K562 (cell line): ENCODE measurements around the gene PIGV. TPM values are rescaled to one million over a fixed set of nuclear protein-coding genes. Genes with fewer than 3 reads are reported as not detected.

Experiments used
- ATAC-seq: fragments of 200-7000 bp; cut with Tn5 transposase; 3 replicates; pipeline ENCODE4 v1.9.1; 2020; ENCODE audit warnings: moderate library complexity
- BruUV-seq: library from RNA; stranded (reverse); fragments of 400-500 nt; replicated peaks from 2 replicates; lab custom pipeline; 2021; lab: Mats Ljungman, UMichigan
- CTCF ChIA-PET: fragments of 300-600 bp; formaldehyde crosslinking; extraction: SDS; loops from one replicate; lab custom pipeline; 2021; ENCODE audit warnings: low intra/inter-chr PET ratio; lab: Yijun Ruan, JAX
- POLR2A ChIA-PET: fragments of 300-600, 350-650 bp; sonication (Branson Sonifier 250); formaldehyde crosslinking; extraction: SDS; loops from one replicate; lab custom pipeline; 2021; ENCODE audit warnings: antibody characterized with exemption, inconsistent platforms; lab: Yijun Ruan, JAX
- DNase-seq, 4 experiments: peaks; one replicate each; pipeline versions ENCODE4 v3.0.0 to v3.0.0-alpha.2; 2011 to 2018; ENCODE audit warnings: low spot score in 3 of 4, mixed read lengths in 3 of 4; ENCODE audit errors: extremely low read depth in 1 of 4
- FAIRE-seq: peaks from 2 replicates; lab custom pipeline; 2011; peaks lifted over from hg19 to GRCh38; lab: Jason Lieb, UNC
- H2AFZ ChIP-seq: 2 replicates; pipeline ENCODE4 v1.6.0; 2011; ENCODE audit warnings: low read depth, low read length, control low read depth, inconsistent platforms
- H3K27ac ChIP-seq: fragments of 200-600 bp; 3 replicates; pipeline ENCODE4 v1.8.0; 2011; ENCODE audit warnings: low read depth, mild to moderate bottlenecking, control low read depth, inconsistent platforms, low read length, moderate library complexity, mixed read lengths; ENCODE audit errors: extremely low read depth
- H3K27me3 ChIP-seq, 2 experiments: fragments of 300-600 bp in 1 of 2; 2 replicates in 1 of 2; 3 replicates in 1 of 2; pipeline versions ENCODE4 v1.6.0 to v1.8.0; 2011; ENCODE audit warnings: inconsistent platforms in 2 of 2, low read length in 2 of 2, mild to moderate bottlenecking in 1 of 2, mixed read lengths in 1 of 2, moderate library complexity in 1 of 2; ENCODE audit not compliant: control insufficient read depth in 2 of 2, insufficient read depth in 2 of 2
- H3K36me3 ChIP-seq: fragments of 300-600 bp; 3 replicates; pipeline ENCODE4 v1.8.0; 2011; ENCODE audit warnings: mild to moderate bottlenecking, low read length, inconsistent platforms; ENCODE audit not compliant: control insufficient read depth, insufficient read depth
- H3K4me1 ChIP-seq, 2 experiments: fragments of 200-600 bp in 1 of 2; replicated peaks in 1 of 2; 2 replicates in 1 of 2; 3 replicates in 1 of 2; pipeline versions ENCODE4 v1.5.1 to v1.8.0; 2011; ENCODE audit warnings: inconsistent platforms in 2 of 2, low read length in 2 of 2, mild to moderate bottlenecking in 1 of 2, mixed read lengths in 1 of 2, moderate library complexity in 1 of 2; ENCODE audit not compliant: control insufficient read depth in 2 of 2, insufficient read depth in 2 of 2
- H3K4me2 ChIP-seq: 2 replicates; pipeline ENCODE4 v1.6.1; 2011; ENCODE audit warnings: low read length, control low read depth, inconsistent platforms, mixed read lengths; ENCODE audit not compliant: insufficient read depth
- H3K4me3 ChIP-seq: fragments of 200-600 bp; sonication (generic), shearing (Covaris generic); 2 replicates; pipeline ENCODE4 v1.5.1; 2016; ENCODE audit warnings: control low read depth, inconsistent platforms
- H3K79me2 ChIP-seq: fragments of 200-600 bp; 3 replicates; pipeline ENCODE4 v1.8.0; 2011; ENCODE audit warnings: low read length, inconsistent platforms; ENCODE audit not compliant: control insufficient read depth, insufficient read depth
- H3K9ac ChIP-seq, 2 experiments: 2 replicates each; pipeline versions ENCODE4 v1.6.0 to v1.6.1; 2011; ENCODE audit warnings: low read depth in 2 of 2, low read length in 2 of 2, control low read depth in 1 of 2, inconsistent platforms in 1 of 2, mild to moderate bottlenecking in 1 of 2, mixed read lengths in 1 of 2; ENCODE audit not compliant: insufficient read depth in 1 of 2
- H3K9me1 ChIP-seq: one replicate; pipeline ENCODE4 v1.6.0; 2011; ENCODE audit warnings: inconsistent platforms, mild to moderate bottlenecking, low read length, moderate library complexity; ENCODE audit not compliant: control insufficient read depth, insufficient read depth
- H3K9me3 ChIP-seq: replicated peaks from 2 replicates; pipeline ENCODE4 v1.5.1; 2011; ENCODE audit warnings: low read depth, low read length, inconsistent platforms; ENCODE audit not compliant: control insufficient read depth, insufficient read depth
- H4K20me1 ChIP-seq: replicated peaks from 2 replicates; pipeline ENCODE4 v1.6.1; 2011; ENCODE audit warnings: low read length, inconsistent platforms, mixed read lengths; ENCODE audit not compliant: control insufficient read depth, insufficient read depth
- ARID4B ChIP-seq: sonication (generic); formaldehyde crosslinking; IDR thresholded peaks from 2 replicates; pipeline ENCODE4 v1.8.0; 2022; ENCODE audit warnings: mild to moderate bottlenecking, missing genetic modification reagents
- DIDO1 ChIP-seq: fragments of 450-650 bp; IDR thresholded peaks from 2 replicates; pipeline ENCODE4 v1.6.1; 2016; ENCODE audit warnings: low read depth, missing biosample characterization, missing genetic modification characterization
- ETV5 ChIP-seq: sonication (generic); formaldehyde crosslinking; IDR thresholded peaks from 2 replicates; pipeline ENCODE4 v1.4.0; 2020; ENCODE audit warnings: low read depth, mild to moderate bottlenecking, missing genetic modification reagents
- HMG20A ChIP-seq: fragments of 450-650 bp; formaldehyde crosslinking; conservative IDR thresholded peaks from 2 replicates; pipeline ENCODE4 v1.4.0; 2020; ENCODE audit warnings: mild to moderate bottlenecking, mixed read lengths
- MAFF ChIP-seq: IDR thresholded peaks from 2 replicates; pipeline ENCODE4 v1.6.1; 2012; ENCODE audit warnings: low read length, improper control_type of control experiment
- NCOA2 ChIP-seq, 2 experiments: fragments of 450-650 bp; IDR thresholded peaks; 2 replicates each; pipeline ENCODE4 v1.6.1; 2018; ENCODE audit warnings: mild to moderate bottlenecking in 2 of 2, moderate library complexity in 1 of 2; ENCODE audit not compliant: partially characterized antibody in 2 of 2
- NCOR1 ChIP-seq: fragments of 450-650 bp; IDR thresholded peaks from 2 replicates; pipeline ENCODE4 v1.6.1; 2016; ENCODE audit warnings: mild to moderate bottlenecking, moderate library complexity
- POLR2G ChIP-seq: fragments of 200-400 bp; formaldehyde crosslinking; IDR thresholded peaks from 2 replicates; pipeline ENCODE4 v1.6.1; 2017; ENCODE audit warnings: low read depth, mild to moderate bottlenecking, antibody characterized with exemption, low read length, moderate library complexity
- POLR2H ChIP-seq: IDR thresholded peaks from 2 replicates; pipeline ENCODE4 v1.6.1; 2016; ENCODE audit warnings: missing genetic modification characterization, low read depth, mild to moderate bottlenecking, control low read depth, missing compliant biosample characterization, moderate library complexity
- SETDB1 ChIP-seq: IDR thresholded peaks from one replicate; pipeline ENCODE4 v1.6.1; 2012; ENCODE audit warnings: low read length, control low read depth, inconsistent platforms
- SMARCA4 ChIP-seq: fragments of 450-650 bp; IDR thresholded peaks from 2 replicates; pipeline ENCODE4 v1.6.1; 2016
- TCF15 ChIP-seq: fragments of 250-450 bp; sonication (Bioruptor Pico); IDR thresholded peaks from 2 replicates; pipeline ENCODE4 v1.8.0; 2022; ENCODE audit warnings: moderate library complexity, mild to moderate bottlenecking, inconsistent platforms
- ZBTB34 ChIP-seq: fragments of 250-450 bp; sonication (Bioruptor Pico); IDR thresholded peaks from 2 replicates; pipeline ENCODE4 v1.8.0; 2021; ENCODE audit warnings: mild to moderate bottlenecking, moderate library complexity
- ZNF174 ChIP-seq: fragments of 250-450 bp; sonication (Bioruptor Pico); IDR thresholded peaks from 2 replicates; pipeline ENCODE4 v1.4.0; 2020; ENCODE audit warnings: mild to moderate bottlenecking
- ZNF197 ChIP-seq: fragments of 200-800 bp; sonication (Bioruptor generic); IDR thresholded peaks from 2 replicates; pipeline ENCODE4 v1.6.1; 2016; ENCODE audit warnings: low read depth, missing genetic modification characterization, missing compliant biosample characterization
- ZNF316 ChIP-seq: fragments of 450-650 bp; IDR thresholded peaks from 2 replicates; pipeline ENCODE4 v1.6.1; 2016
- ZNF354B ChIP-seq: fragments of 250-450 bp; sonication (Bioruptor Pico); IDR thresholded peaks from 2 replicates; pipeline ENCODE4 v1.4.0; 2020
- ZNF695 ChIP-seq: fragments of 450-650 bp; formaldehyde crosslinking; IDR thresholded peaks from 2 replicates; pipeline ENCODE4 v1.4.0; 2020; ENCODE audit warnings: mild to moderate bottlenecking, moderate library complexity
- ZNF780A ChIP-seq: fragments of 250-450 bp; sonication (Bioruptor Pico); IDR thresholded peaks from 2 replicates; pipeline ENCODE4 v1.5.0; 2021; ENCODE audit warnings: mild to moderate bottlenecking
- whole genome bisulfite sequencing: fragments of 100-300 bp; shearing (Covaris generic); methylation state at CpG from one replicate; pipeline ENCODE4 v1.1.6; 2016; ENCODE audit warnings: low coverage, mixed read lengths; ENCODE audit not compliant: insufficient coverage; ENCODE audit errors: missing lambda C conversion rate; 5-methylcytosine and 5-hydroxymethylcytosine counted together
- in situ Hi-C: fragments of 300-500 bp; cut with MboI; formaldehyde crosslinking; loops from 4 replicates; pipeline ENCODE4 v1.15.0; 2018; ENCODE audit warnings: inconsistent platforms, mixed read lengths
- intact Hi-C: fragments of 100-400 bp; cut with micrococcal nuclease; formaldehyde crosslinking; loops from 2 replicates; pipeline ENCODE4 v1.14.2; 2022
- polyA plus RNA-seq, 8 experiments: library from polyadenylated mRNA; depleted of rRNA in 4 of 8; stranded (reverse) in 5 of 8; unstranded in 3 of 8; fragments of >200 nt; fragmentation: Nextera tagmentation in 2 of 8; fragmentation: Illumina TruSeq in 1 of 8; extraction: Ambion mirVana in 2 of 8; extraction: Trizol in 1 of 8; gene quantifications; 2 replicates each; pipeline versions ENCODE4 v1.2.1 to v1.2.3, GENCODE V29; 2011 to 2014; ENCODE audit warnings: inconsistent platforms in 1 of 8, missing spikeins in 1 of 8
- total RNA-seq, 7 experiments: library from RNA; depleted of rRNA in 6 of 7; stranded (reverse); fragments of >200 nt in 6 of 7; fragmentation: Illumina TruSeq in 2 of 7; extraction: Trizol in 2 of 7; gene quantifications; 2 replicates each; pipeline versions ENCODE4 v1.2.1 to v1.2.3, GENCODE V29; 2011 to 2021; ENCODE audit warnings: low replicate concordance in 1 of 7

The PIGV gene
- total and polyA plus RNA-seq, 9 of the 15 experiments (the other 6 are each of a cell fraction or from before 2014, with no cell fraction given): 8.4 to 21.8 (median 11.7) TPM

- no peak overlapping the region for H3K4me2 ChIP-seq
- CTCF ChIA-PET: no interaction called here
- H3K9me3 ChIP-seq: no peaks in the 10 kb centered on the region
- H3K4me1 ChIP-seq: peaks cover 3 to 10% of the 10 kb centered on the region in 2 experiments; a peak in 3 of 5 replicates
- H3K27ac ChIP-seq: no peak overlapping the region
- peaks cover 92% of the 10 kb centered on the region for H3K79me2 ChIP-seq
- H3K36me3 ChIP-seq: peaks cover 92% of the 10 kb centered on the region
- POLR2A ChIA-PET: interaction anchor here (0.6 to 3.5 kb wide), 2 partner anchors 9 to 40 kb away, joined by 4 to 15 read pairs; no protein-coding TSS in a partner anchor
- no peaks in the 10 kb centered on the region for H3K9me1 ChIP-seq
- no peak overlapping the region for H2AFZ ChIP-seq
- 95% methylated on average over 5 of the region's 5 CpGs for WGBS
- no peak for FAIRE-seq
- H3K4me3 ChIP-seq: no peak overlapping the region
- intact Hi-C loops: no loop called here
- peak overlapping the region in 1 of 2 experiments; percentile 11; a peak in 1 of 4 replicates for H3K9ac ChIP-seq
- BruUV-seq: no TSS peak
- no peaks in the 10 kb centered on the region for H3K27me3 ChIP-seq
- no peak for DNase-seq
- in situ Hi-C loops: no loop called here
- 0 out of 2 replicates have a peak, but pooled peaks cover 7% of the 10 kb centered on the region for H4K20me1 ChIP-seq
- no peak for TF ChIP-seq ZBTB34 (CRISPR knock-in tag)
- no peak for TF ChIP-seq ZNF174
- no peak for TF ChIP-seq POLR2G
- TF ChIP-seq ZNF354B (CRISPR knock-in tag): no peak
- TF ChIP-seq HMG20A (CRISPR knock-in tag): no peak
- no peak for TF ChIP-seq DIDO1 (tag)
- TF ChIP-seq NCOA2 (IDR thresholded peaks at IDR 0.05; ENCODE audit: partially characterized antibody in 2 of 2): no peak
- TF ChIP-seq POLR2H (tag): no peak
- TF ChIP-seq TCF15: no peak
- TF ChIP-seq ETV5 (CRISPR knock-in tag): no peak
- TF ChIP-seq SETDB1: no peak
- TF ChIP-seq ZNF197 (CRISPR knock-in tag): no peak
- TF ChIP-seq ZNF695 (CRISPR knock-in tag): no peak
- TF ChIP-seq ZNF316: no peak
- no peak for TF ChIP-seq MAFF
- TF ChIP-seq ARID4B (CRISPR knock-in tag): no peak
- no peak for TF ChIP-seq ZNF780A (CRISPR knock-in tag)
- no peak for TF ChIP-seq NCOR1
- TF ChIP-seq SMARCA4: no peak
- ATAC-seq: no peak
Observed at GRCh38 chr1:26749458-26749857, 38.3 kb upstream of the PIGV start.
